ENCODE data around the gene GULP1. TPM values are rescaled to one million over a fixed set of nuclear protein-coding genes. Genes with fewer than 3 reads are reported as not detected.

The GULP1 gene
- total and polyA plus RNA-seq, 10 donors: 0.83 to 16.6 (median 6.6) TPM

GRCh38 chr2:188506843-188507242, 215.2 kb downstream of the GULP1 start:
- Histone ChIP-seq H3K27ac (no peak overlapping the region), H3K27me3 (replicated peaks in 1 of 7) (no peaks in the 10 kb centered on the region), H3K4me1 (no peaks in the 10 kb centered on the region), H3K9me3 (no peaks in the 10 kb centered on the region), H3K36me3 (no peaks in the 10 kb centered on the region), H3K4me3 (no peak overlapping the region)
- no peak for TF ChIP-seq POLR2AphosphoS5 (IDR thresholded peaks at IDR 0.05)
- no peak for TF ChIP-seq CTCF (IDR thresholded peaks at IDR 0.05 in 8 of 11, conservative IDR thresholded peaks at IDR 0.05 in 3 of 11)
- no peak for TF ChIP-seq POLR2A (IDR thresholded peaks at IDR 0.05)
- no peak for DNase-seq
- intact Hi-C loops (cut with DNase I; ENCODE audit: low total_unique reads): no loop called here
- WGBS, 5 donors: 92 to 100% (median 95%) methylated on average over 1 of the region's 1 CpG

GRCh38 chr2:188511346-188511745, 219.7 kb downstream of the GULP1 start:
- TF ChIP-seq POLR2AphosphoS5 (IDR thresholded peaks at IDR 0.05) (no peak), POLR2A (IDR thresholded peaks at IDR 0.05) (no peak), CTCF (IDR thresholded peaks at IDR 0.05 in 8 of 11, conservative IDR thresholded peaks at IDR 0.05 in 3 of 11) (no peak)
- Histone ChIP-seq H3K4me1 (no peaks in the 10 kb centered on the region), H3K36me3 (no peaks in the 10 kb centered on the region), H3K27ac (no peak overlapping the region), H3K4me3 (no peak overlapping the region), H3K9me3 (no peaks in the 10 kb centered on the region), H3K27me3 (replicated peaks in 1 of 7) (no peaks in the 10 kb centered on the region)
- intact Hi-C loops (cut with DNase I; ENCODE audit: low total_unique reads): no loop called here
- DNase-seq: no peak
- 55 to 83% (median 74%) methylated on average over 2 of the region's 2 CpGs for WGBS, 5 donors

DNA sequence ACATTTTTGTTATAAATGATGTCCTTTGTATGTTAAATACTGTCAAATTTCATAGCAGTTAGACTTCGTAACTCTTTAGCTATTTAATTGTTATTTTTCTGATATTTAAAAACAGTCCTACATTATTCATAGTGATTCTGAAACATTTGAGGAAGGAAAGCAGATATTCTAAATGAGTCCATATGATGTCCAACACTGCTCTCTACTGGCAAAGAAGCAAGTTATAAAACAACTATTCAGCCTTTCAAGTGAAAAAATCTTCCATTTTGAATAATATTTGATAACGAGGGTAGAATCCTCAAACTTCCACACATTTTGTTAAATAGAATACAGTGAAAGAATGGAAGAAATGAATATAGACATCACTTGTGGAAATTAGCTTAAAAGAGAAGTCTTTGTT, 220.8 kb downstream of the GULP1 start:
- no peaks in the 10 kb centered on the region for H3K27me3 ChIP-seq (replicated peaks in 1 of 7)
- WGBS, 5 donors: 11 to 26% (median 17%) methylated on average over 2 of the region's 2 CpGs
- no peak overlapping the region for H3K27ac ChIP-seq
- no peak for DNase-seq
- TF ChIP-seq CTCF (IDR thresholded peaks at IDR 0.05 in 8 of 11, conservative IDR thresholded peaks at IDR 0.05 in 3 of 11) (peak in 5 of 11 experiments; percentile 20 to 49 (median 25)), POLR2AphosphoS5 (IDR thresholded peaks at IDR 0.05) (no peak)
- intact Hi-C loops (cut with DNase I; ENCODE audit: low total_unique reads): no loop called here
- no peaks in the 10 kb centered on the region for H3K4me1 ChIP-seq
- no peaks in the 10 kb centered on the region for H3K9me3 ChIP-seq
- no peaks in the 10 kb centered on the region for H3K36me3 ChIP-seq
- H3K4me3 ChIP-seq: no peak overlapping the region

DNA sequence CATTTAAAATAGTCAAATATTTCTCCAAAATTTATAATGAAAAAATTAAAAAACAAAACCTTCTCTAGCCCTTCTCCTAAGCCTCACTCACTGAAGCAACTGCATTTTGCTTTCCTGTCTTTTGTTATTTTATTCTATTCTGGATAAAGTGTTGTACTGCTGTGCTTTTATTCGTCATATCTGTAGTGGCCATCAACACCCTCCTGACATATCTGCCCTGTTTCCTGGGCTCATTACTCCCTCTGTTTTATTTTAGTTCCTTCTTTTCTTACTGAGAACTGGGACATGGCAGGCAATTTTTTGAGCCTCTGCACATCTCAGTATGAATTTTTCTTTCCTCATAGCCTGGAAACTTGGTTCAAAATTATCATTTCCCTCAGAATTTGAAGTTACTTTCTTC, 224.2 kb downstream of the GULP1 start:
- H3K4me1 ChIP-seq: no peaks in the 10 kb centered on the region
- H3K27ac ChIP-seq: no peak overlapping the region
- H3K36me3 ChIP-seq: no peaks in the 10 kb centered on the region
- H3K27me3 ChIP-seq (replicated peaks in 1 of 7): no peaks in the 10 kb centered on the region
- H3K9me3 ChIP-seq: no peaks in the 10 kb centered on the region
- intact Hi-C loops (cut with DNase I; ENCODE audit: low total_unique reads): no loop called here
- WGBS, 5 donors: 49 to 68% (median 63%) methylated on average over 1 of the region's 1 CpG
- no peak overlapping the region for H3K4me3 ChIP-seq
- DNase-seq: no peak
- TF ChIP-seq CTCF (IDR thresholded peaks at IDR 0.05 in 8 of 11, conservative IDR thresholded peaks at IDR 0.05 in 3 of 11): no peak

All from spleen (tissue), 11 donors.